HG03060 (cell line): Measurements from ENCODE around the gene CYP27B1.
"Not testable (repeated sequence)": the region's sequence is repeated elsewhere in the genome, so short reads cannot be mapped to it uniquely, and the experiment has no call there.

Experiments
- ATAC-seq: cut with Tn5 transposase; IDR thresholded peaks from one replicate; pipeline ENCODE4 v1.9.1; 2021; ENCODE audit warnings: low read depth, moderate number of reproducible peaks; ENCODE audit not compliant: unreplicated experiment

CYP27B1 gene

DNA sequence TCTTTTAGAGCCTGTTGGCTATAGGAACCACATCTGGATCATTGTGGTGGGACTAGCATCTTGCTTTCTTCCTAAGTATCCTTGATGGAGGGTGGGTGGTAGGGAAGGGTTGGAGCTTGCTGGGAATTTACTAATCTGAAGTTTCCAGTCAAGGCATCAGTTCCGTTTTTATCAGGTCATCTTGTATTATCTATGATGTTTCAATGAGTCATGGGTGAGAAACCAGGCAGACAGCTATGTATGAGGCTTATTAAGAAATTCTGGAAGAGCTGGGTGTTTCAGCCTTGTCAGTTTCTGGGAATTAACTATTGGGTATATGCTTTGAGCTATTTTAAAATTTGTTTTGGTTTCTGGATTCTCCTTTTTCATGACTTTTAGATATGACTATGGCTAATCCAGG, 27.0 kb upstream of the CYP27B1 start:
- no peak for ATAC-seq

DNA sequence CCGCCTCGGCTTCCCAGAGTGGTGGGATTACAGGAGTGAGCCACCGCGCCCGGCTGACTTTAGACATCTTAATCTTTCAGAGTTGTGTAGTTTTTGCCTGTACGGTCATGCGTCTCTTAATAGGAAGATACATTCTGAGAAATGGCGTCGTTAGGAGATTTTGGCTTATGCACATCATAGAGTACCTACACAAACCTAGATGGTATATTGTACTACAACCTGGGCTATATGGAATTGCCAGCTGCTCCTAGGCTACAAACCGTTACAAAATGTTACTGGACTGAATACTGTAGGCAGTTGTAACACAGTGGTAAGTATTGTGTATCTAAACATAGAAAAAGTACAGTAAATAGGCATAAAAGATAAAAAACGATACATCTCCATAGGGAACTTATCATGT, 17.0 kb upstream of the CYP27B1 start:
- ATAC-seq = no peak

DNA sequence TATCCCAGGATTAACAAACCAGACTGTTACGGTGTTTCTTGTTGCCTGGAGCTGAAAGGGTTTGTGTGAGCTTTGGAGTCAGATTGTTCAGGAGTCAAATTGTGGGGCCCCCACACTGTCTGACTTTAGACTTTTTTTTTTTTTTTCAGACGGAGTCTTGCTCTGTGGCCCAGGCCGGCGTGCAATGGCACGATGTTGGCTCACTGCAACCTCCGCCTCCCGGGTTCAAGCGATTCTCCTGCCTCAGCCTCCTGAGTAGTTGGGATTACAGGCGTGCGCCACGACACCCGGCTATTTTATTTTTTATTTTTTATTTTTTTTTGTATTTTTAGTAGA, 16.6 kb upstream of the CYP27B1 start:
- no peak for ATAC-seq

DNA sequence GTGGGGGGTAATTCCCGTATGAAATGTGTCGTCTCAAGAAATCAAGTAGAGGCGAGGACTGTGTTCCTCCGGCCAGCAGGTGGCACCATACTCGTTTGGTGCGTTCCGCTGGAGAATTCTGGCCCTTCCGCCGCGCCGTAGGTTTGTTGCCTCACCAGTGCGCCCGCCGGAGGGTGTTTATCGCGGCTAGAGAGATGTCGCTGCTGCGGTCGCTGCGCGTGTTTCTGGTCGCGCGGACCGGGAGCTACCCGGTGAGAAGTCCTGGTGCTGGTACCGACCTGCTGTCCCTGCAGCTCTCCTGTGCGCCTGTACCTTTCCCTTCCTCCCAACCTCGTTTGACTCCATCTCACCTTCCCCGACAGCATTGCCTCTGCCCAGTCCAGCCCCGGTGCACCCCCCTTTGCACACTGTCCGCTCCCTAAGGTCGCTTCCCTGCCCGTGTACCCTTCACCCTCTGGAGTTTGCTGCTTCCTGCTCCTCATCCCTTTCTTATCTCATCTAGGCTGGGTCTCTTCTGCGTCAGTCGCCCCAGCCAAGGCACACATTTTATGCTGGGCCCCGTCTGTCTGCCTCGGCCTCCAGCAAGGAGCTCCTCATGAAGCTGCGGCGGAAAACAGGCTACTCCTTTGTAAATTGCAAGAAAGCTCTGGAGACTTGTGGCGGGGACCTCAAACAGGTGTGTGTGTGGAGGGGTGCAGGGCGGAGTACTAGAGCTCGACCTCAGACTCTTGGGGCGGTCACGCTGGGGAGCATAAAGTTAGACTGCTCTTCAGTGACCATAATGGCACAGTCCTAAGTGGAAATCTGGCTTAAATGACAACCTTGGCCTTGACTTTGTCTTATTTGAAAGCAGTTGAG, 16.0 kb upstream of the CYP27B1 start, which contains the start of gene TSFM:
TSS of gene TSFM (plus strand) at position 180 of the 858 bp plus-strand sequence. CDS start at position 195, 15 bp downstream.
- peak; percentile 79 for ATAC-seq

DNA sequence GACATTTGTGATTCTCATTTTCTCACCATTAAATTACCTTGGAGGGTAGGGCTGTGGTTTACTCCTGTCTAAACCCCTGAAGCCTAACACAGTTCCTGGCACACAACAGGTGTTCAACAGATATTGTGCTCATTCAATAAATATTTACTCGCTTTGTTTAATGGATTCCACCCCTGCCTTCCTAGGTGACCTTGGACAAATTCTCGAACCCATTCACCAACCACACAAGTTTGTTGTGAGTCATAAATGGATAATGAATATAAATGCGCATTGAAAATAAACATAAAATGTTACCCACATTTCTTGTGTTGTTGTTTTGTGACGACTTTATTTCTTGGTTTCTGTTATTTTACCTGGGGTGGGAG, 15.3 kb upstream of the CYP27B1 start:
- no peak for ATAC-seq

DNA sequence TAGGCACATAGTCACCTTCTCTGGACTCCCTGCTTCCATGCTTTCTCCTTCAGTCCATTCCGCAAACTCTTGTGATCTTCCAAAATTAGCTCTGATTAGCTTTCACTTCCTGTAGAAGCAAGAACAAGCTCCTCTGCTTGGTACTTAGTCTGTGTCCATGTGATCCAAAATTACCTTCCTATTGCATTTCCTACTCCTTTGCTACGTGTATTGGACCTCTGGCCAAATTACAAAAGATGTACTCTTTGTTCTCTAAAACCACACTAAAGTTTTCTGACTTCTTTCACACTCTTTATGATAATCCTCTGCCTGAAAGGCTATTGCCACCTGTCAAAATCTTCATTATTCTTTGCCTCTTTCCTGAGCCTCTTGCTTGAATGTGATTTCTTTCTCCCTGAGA, 14.9 kb upstream of the CYP27B1 start:
- ATAC-seq = no peak

DNA sequence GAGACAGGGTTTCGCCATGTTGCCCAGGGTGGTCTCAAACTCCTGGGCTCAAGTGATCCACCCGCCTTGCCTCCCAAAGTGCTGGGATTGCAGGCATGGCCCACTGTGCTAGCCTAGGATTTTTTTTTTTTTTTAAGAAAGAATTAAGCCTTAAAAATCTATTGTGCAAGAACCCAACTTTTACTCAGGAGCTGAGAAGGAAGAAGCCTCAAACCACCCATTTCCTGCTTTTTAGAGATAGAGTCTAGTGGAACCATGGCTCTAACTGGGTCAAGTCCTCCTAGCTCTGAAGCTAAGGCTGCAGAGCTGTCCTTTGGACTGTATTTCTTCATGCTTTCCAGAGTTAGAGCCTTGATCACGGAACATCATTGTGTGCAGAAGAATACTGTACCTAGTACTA, 14.4 kb upstream of the CYP27B1 start:
- ATAC-seq = no peak

DNA sequence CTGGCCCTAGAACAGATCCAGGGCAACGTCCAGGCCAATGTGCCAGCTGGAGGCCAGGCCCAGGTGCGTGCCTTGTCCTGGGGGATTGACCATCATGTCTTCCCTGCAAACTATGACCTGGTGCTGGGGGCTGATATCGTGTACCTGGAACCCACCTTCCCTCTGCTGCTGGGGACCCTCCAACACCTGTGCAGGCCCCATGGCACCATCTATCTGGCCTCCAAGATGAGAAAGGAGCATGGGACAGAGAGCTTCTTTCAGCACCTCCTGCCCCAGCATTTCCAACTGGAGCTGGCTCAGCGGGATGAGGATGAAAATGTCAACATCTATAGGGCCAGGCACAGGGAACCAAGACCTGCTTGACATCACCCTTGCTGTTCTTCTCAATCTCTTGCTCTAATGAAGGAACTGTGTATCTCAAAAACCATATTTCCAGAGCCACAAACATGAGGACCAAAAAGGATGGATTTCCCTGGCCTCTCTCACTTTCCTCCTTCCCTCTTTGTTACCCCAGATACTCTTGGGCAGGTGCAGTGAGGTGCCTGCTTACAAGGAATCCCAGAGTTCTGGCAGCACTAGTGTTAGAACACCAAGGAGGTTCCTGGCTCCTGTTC, 13.5 kb upstream of the CYP27B1 start:
- ATAC-seq = no peak

DNA sequence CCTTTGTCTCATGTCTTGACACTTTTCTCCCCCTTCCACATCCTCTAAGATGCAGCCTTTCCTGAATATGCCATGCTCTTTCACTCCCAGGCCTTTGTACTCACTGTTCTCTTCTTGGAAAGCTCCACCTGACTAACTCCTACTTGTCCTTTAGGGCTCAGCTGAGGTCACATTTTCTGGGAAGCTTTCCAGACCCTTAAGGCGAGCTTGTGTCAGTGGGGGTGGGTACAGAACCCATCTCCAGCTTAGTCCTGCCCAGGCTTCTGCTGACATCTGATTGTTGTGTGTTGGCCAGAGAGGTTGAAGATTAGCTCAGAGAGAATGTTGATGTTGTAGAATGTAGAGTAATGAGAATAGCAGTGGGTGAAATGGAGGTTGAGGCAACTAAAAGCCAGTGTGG, 12.9 kb upstream of the CYP27B1 start:
- ATAC-seq = no peak

DNA sequence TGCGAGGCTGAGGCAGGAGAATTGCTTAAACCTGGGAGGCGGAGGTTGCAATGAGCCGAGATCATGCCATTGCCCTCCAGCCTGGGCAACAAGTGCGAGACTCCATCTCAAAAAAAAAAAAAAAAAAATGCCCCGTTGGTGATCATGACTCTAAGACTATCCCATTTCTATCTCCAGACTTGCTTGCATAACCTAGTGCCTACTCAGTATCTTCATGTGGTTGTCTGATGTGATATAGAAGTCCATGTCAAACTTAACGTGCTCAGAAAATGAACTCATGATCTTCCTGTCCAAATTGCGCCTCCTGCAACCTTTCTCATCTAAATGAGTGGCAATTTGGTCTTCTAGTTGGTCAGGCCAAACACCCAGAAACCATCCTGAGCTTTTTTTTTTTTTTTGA, 11.0 kb upstream of the CYP27B1 start:
- no peak for ATAC-seq

DNA sequence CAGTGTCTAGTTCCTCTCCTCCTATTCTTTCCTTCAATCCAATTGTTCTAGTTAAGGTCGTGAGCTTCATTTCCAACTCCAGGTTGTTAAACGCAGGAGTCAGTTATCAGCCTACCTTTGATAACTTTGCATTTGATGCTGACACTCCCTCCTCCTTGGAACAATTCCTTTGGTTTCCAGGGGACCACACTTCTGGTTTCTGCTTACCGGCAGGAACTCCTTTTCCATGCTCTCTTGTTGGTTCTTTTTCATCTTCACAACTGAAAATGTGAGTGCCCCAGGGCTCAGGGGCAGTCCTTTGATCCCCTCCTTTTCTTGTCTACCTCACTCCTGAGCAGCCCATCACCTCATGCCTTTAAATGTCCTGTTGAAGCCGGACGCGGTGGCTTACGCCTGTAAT, 10.5 kb upstream of the CYP27B1 start:
- no peak for ATAC-seq

DNA sequence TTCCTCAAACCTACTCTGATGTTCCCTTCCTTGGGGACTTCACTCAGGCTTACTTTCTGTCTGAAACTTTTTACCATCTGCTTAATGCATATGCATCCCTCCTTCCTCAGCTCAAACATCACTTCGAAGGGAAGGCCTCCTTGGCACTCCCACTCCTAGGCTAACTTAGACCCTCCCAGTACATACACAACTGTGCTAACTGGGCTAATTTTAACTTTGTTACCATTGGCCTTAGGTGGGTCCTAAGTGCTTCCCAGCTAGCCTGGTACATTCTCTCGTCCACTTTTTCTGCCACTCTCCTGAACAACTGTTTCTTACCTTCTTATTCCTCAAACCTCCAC, 9.3 kb upstream of the CYP27B1 start:
- ATAC-seq = no peak

DNA sequence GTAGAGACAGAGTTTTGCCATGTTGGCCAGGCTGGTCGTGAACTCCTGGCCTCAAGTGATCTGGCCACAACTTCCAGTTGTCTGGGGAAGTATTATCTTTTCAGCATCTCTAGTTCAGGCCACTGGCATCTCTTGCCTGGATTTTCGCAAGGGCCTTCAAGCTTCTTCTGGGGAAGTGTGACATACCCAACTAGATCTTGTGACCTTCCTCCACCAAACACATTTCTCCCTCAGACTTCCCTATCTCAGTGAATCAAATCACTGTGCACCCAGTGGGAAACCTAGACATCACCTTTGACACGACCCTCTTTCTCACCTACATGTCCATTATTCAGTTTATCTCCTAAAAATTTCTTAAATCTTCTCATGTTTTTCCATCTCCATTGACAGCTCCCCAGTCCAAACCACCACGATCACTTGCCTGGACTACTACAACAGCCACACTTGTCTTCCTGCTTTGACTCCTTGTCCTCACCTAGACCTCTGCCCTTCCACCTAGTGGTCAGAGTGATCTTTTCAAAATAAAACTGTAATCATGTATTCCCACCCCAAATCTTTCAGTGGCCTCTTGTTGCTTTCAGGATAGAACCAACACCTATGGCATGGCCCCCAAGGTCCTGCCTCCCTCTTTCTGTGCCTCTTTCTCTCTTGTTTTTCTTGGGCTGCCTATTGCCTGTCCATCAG, 8.8 kb upstream of the CYP27B1 start:
- ATAC-seq = no peak

DNA sequence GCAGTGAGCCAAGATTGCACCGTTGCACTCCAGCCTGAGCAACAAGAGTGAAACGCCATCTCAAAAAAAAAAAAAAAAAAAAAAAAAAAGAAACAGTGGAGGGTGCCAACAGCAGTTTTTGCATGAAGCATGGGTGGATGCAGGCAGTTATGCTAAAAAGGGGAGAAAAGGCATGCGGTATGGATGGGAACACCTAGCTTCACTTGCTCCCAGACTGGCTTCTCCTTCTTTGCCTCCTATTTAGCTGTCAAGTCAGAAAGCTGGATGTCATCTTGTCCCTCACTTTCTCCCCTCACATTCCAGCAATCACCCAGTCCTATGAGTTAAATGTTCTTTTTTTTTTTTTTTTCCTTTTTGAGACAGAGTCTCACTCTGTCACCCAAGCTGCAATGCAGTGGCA, 8.2 kb upstream of the CYP27B1 start:
- ATAC-seq = no peak

DNA sequence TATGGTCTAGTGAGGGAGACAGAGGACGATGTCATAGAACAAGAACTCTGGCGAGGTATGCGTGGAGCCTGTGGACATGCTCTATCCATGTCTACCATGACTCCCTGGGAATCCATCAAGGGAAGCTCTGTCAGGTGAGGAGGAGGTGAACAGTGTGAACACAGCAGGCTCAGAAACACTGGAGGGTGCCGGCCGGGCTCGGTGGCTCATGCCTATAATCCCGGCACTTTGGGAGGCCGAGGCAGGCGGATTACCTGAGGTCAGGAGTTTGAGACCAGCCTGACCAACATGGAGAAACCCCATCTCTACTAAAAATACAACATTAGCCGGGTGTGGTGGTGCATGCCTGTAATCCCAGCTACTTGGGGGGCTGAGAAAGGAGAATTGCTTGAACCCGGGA, 7.8 kb upstream of the CYP27B1 start:
- ATAC-seq = not testable (repeated sequence)

DNA sequence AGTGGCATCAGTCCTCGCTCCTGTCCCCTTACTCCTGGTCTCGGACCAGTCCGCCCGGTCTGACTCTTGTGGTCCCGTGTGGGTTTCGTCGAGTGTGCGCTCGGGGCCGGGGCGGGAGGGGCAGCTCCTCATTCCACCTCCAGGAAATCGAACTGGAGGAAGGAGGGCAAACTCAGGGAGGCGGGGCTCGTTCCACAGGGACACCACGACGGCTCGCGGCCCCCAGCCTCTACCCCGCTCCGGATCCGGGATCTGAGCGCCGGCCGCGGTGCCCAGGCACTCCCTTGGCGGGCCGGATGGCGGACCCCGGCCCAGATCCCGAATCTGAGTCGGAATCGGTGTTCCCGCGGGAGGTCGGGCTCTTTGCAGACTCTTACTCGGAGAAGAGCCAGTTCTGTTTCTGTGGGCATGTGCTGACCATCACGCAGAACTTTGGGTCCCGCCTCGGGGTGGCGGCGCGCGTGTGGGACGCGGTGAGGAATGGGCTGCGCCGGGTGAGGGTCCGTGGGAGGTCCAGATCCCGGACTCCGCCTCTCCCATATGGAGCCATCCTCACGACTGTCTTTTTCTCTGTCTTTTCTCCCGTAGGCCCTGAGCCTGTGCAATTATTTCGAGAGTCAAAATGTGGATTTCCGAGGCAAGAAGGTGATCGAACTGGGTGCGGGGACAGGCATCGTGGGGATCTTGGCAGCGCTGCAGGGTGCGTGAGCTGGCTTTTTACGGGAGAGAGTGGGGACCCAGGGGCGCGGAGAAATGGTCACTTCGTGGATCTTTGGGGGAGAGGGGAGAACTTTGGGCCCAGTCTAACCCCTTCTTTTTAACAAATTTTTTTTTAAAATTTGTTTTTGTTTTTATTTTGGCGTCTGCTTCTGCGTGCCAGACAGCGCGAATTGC, 5.8 kb upstream of the CYP27B1 start, which contains the start of gene EEF1AKMT3:
TSS of gene EEF1AKMT3 (plus strand) at position 186 of the 894 bp plus-strand sequence. CDS start at position 297, 111 bp downstream.
- no peak for ATAC-seq

DNA sequence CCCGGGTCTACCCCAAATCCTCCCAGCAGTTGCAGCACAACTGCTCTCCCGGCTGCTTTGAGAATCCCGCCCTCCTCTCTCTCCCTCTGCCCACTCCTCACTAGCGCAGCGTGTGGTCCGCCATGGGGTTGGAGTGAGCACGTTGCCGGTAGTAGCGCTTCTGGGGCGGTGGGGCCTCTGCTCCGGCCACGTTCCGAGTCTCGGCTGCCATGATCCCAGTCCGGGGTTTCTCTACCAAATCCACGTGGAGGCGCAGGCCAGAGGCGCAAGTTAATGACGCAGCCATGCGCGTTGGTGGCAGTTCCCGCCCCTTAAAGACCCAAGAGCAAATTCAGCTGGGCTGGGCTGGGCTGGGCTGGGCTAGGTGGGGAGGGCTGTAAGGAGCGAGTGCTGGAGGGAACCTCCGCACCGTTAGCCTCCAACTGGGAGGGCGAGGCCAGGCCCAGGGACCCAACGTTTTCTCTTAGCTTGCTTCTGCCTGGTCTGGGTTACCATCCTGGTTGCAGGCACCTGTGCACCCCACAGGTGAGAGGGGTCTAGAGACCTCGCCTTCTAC, 5.1 kb upstream of the CYP27B1 start, which contains the start of gene METTL1:
TSS of gene METTL1 (minus strand) at position 233 of the 556 bp plus-strand sequence. CDS start at position 211, 22 bp downstream.
- peak; percentile 64 for ATAC-seq

DNA sequence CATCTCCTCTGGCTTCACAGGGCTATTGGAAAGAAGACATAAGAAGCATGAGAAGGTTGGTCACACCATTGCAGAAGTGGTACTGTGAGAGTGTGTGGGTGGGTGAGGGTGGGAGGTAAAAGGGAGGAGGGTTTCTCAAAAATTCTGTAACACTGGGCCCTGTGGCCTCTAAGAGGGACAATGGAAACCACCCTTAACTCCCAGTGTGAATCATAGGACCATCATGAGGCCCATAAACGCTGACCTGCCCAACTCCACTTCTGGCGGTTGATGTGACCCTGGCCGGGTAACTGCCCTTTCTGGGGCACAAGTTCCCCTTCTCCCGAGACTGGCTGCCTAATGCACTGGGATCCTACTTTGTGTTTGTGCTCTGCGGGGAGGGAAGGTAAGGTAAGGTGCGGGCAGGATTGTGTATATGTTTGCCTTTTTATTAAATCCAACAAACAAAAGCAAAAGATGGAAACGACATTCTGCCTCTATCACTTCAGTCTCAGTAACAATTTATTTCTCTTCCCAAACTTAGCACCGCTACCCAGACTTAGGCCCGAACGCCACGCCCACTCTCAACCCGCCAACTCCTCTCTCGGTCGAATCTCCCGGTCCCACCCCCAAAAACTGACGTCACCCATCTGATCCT, 4.5 kb upstream of the CYP27B1 start:
- ATAC-seq = peak; percentile 51

DNA sequence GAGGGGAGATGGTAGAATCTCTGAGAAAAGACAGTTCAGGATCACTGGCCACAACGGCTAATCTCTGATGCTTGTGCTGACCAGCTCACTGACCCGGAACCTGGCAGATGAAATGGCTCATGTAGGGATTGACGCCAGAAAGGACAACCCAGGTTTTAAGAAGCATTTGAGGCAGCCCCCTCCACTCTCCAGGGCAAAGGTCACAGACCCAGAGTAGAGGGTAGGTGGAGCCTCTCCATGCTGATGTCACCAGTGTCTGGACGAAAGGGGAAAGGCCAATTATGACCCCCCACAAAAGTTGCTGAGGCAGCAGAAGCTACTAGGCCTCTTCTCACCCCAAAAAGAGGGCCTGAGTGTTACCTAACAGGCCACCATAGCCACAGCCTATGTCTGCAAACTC, 3.9 kb upstream of the CYP27B1 start:
- no peak for ATAC-seq

DNA sequence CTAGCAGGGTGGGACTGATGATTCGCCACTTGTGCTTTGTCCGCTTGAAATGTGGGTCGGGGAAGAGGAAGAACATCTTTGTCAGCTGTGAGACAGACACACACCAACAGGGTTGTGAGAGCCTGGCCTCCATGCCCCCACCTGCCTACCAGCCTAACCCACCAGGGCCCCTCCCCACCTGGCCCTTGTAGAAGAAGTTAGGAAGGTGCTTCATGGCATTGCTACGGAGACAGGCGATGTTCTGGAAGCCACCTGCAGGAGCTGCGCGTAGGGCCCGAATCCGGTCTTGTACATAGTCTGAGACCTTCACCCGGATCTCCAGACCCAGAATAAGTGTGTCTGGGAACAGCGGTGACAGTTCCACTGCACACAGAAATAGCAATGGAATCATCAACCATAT, 2.7 kb upstream of the CYP27B1 start:
- ATAC-seq = no peak
